ENCODE data around the gene DPYD.
A peak's percentile ranks its signal among the peaks of the same experiment; 100 is the strongest.

DPYD gene

DNA sequence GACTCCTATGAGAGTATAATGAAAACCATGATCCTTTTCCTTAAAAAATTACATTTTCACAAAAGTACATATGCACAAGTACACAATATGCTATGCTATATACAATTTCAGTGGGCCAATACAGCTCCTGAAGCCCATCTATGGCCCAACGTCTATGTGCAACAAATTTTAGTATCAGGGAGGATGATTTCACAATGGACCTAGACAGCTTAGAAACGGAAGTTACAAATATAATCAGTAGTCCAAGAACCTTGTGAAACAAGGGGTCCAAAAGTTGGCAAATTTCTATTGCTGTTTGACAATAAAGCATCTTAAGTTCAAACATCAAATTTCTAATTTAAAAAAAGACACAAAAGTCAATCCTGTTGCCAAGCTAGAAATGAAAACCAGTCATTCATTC, 87.0 kb downstream of the DPYD start:
- TF ChIP-seq, protein P1, sequence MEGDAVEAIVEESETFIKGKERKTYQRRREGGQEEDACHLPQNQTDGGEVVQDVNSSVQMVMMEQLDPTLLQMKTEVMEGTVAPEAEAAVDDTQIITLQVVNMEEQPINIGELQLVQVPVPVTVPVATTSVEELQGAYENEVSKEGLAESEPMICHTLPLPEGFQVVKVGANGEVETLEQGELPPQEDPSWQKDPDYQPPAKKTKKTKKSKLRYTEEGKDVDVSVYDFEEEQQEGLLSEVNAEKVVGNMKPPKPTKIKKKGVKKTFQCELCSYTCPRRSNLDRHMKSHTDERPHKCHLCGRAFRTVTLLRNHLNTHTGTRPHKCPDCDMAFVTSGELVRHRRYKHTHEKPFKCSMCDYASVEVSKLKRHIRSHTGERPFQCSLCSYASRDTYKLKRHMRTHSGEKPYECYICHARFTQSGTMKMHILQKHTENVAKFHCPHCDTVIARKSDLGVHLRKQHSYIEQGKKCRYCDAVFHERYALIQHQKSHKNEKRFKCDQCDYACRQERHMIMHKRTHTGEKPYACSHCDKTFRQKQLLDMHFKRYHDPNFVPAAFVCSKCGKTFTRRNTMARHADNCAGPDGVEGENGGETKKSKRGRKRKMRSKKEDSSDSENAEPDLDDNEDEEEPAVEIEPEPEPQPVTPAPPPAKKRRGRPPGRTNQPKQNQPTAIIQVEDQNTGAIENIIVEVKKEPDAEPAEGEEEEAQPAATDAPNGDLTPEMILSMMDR (IDR thresholded peaks at IDR 0.05; ENCODE audit: extremely low read depth, insufficient read depth, missing control alignments) = no peak
- in situ Hi-C loops (cut with MboI; ENCODE audit: low pct_unique_long_range_greater_than_20kb, low sequenced_read_pairs, unreplicated experiment) = no loop called here
- no peak for DNase-seq (ENCODE audit: low spot score)

DNA sequence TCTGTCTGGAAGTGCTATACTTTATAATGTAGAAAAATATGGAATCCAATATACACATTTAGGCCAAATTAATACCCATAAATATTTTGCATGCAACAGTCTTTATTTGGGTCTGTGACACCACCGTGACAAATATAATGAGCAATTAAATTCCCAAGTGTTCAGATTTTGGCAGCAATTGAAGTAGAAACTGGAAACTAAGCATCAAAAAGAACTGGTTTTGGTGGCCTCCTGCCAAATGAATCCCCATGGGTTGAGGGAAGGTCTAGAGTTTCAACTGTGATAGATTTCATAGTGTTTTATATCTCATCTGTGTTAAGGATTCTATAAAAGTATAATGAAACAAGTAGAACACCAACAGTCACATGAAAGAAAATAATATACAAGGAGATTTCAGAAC, 88.4 kb downstream of the DPYD start:
- DNase-seq (ENCODE audit: low spot score) = no peak
- TF ChIP-seq, protein P1 (IDR thresholded peaks at IDR 0.05; ENCODE audit: extremely low read depth, insufficient read depth, missing control alignments) = no peak
- in situ Hi-C loops (cut with MboI; ENCODE audit: low pct_unique_long_range_greater_than_20kb, low sequenced_read_pairs, unreplicated experiment) = no loop called here

DNA sequence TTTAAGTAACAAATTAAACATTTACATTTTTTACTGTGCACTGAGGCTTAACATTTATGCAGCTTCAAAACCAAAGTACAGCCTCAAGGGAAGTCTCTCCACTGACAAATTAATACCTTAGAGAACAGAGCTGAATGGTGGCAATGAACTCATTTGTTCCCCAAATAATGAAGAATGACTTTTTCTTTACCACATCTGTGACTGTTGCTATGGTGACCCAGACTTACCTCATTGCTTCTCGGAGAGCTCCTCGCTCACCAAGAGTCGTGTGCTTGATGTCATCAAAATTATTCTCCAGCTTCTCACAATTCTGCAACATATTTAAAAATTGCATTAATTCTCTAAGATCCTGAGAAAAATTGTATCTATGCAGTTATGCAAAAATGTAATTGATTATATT, 92.9 kb downstream of the DPYD start:
- in situ Hi-C loops (cut with MboI; ENCODE audit: low pct_unique_long_range_greater_than_20kb, low sequenced_read_pairs, unreplicated experiment) = no loop called here

DNA sequence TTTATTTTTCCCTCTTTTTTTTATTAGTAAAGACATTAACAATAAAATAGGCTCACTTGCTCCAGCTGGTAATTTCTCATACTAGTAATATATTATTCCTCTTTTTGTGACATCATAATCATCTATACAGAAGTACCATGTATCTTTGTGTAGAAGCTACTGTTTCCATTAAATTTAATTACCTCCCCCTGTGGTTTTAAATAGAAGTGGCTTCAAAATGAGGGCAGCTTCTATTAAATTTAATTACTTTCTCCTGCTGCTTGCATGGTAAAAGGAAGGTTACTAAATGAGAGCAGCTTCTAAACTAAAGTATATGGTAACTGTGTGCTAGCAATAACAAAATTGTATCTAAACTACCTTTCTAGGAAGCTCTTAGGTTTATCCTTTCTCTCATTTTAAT, 94.0 kb downstream of the DPYD start:
- TF ChIP-seq, protein P1 (IDR thresholded peaks at IDR 0.05; ENCODE audit: extremely low read depth, insufficient read depth, missing control alignments) = no peak
- no peak for DNase-seq (ENCODE audit: low spot score)
- in situ Hi-C loops (cut with MboI; ENCODE audit: low pct_unique_long_range_greater_than_20kb, low sequenced_read_pairs, unreplicated experiment) = no loop called here

More for the DNA sequence above, 92.9 kb downstream of the DPYD start:
- DNase-seq (ENCODE audit: low spot score) = peak; percentile 45
- TF ChIP-seq, protein P1 (IDR thresholded peaks at IDR 0.05; ENCODE audit: extremely low read depth, insufficient read depth, missing control alignments) = no peak

DNA sequence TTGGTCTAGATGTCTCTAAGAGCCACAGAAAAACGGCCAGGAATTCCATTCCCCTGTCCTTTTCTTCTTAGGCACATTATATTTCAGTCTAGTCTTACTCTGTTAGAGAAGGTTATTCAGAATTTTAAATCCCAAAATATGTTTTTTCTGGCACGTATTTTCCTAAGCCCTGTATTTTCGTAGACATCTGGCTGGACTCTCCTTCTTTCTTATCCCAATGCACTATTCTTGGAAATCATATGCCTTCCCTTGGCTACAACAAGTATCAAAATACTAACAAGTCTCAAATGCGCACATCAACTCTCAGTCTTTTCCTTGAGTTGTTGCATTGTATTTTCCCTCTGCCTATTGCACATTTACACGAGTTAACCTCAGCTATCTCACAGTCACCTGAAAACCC, 96.2 kb downstream of the DPYD start:
- no peak for DNase-seq (ENCODE audit: low spot score)
- TF ChIP-seq, protein P1 (IDR thresholded peaks at IDR 0.05; ENCODE audit: extremely low read depth, insufficient read depth, missing control alignments) = no peak
- in situ Hi-C loops (cut with MboI; ENCODE audit: low pct_unique_long_range_greater_than_20kb, low sequenced_read_pairs, unreplicated experiment) = no loop called here

DNA sequence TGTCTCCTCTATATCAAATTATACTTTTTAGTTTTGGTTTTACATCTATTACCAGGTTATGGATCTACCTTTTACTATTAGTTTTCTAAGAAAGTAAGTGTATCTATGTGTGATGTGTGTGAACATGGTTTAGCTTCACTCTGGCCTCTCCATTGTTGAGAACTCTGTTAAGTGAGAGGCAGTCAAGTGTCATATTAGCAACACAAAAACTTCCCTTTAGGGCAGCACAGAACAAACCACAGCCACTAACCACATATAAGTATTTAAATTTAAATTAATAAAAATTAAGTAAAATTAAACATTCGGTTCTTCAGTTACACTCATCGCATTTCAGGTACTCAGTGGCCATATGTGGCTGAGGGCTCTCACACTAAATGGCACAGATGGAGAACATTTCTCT, 96.6 kb downstream of the DPYD start:
- no peak for DNase-seq (ENCODE audit: low spot score)
- TF ChIP-seq, protein P1 (IDR thresholded peaks at IDR 0.05; ENCODE audit: extremely low read depth, insufficient read depth, missing control alignments) = no peak
- in situ Hi-C loops (cut with MboI; ENCODE audit: low pct_unique_long_range_greater_than_20kb, low sequenced_read_pairs, unreplicated experiment) = no loop called here

Measured in GM13977 (cell line).